Left lung (tissue), 10 donors: ENCODE measurements around the gene PRKG2. TPM values are rescaled to one million over a fixed set of nuclear protein-coding genes. Genes with fewer than 3 reads are reported as not detected.

Experiments
- ATAC-seq: fragments of 200-7000 bp; cut with Tn5 transposase; one replicate; pipeline ENCODE4 v1.9.1; 2020; ENCODE audit warnings: moderate library complexity
- DNase-seq, 4 donors: peaks; one replicate each; pipeline ENCODE4 v3.0.0-alpha.2; 2013 to 2020
- H3K27ac ChIP-seq, 2 donors: fragments of 200-600 bp; sonication (generic) in 1 of 2; one replicate each; pipeline versions ENCODE4 v1.5.0 to v1.8.0; 2020 to 2021
- H3K27me3 ChIP-seq, 2 donors: fragments of 200-600 bp; sonication (generic) in 1 of 2; one replicate each; pipeline versions ENCODE4 v1.5.0 to v1.8.0; 2020 to 2021
- H3K36me3 ChIP-seq, 2 donors: fragments of 200-600 bp; sonication (generic) in 1 of 2; one replicate each; pipeline versions ENCODE4 v1.5.0 to v1.8.0; 2020 to 2021
- H3K4me1 ChIP-seq, 2 donors: fragments of 200-600 bp; one replicate each; pipeline ENCODE4 v1.8.0; 2021
- H3K4me3 ChIP-seq, 2 donors: fragments of 200-600 bp; sonication (generic) in 1 of 2; one replicate each; pipeline versions ENCODE4 v1.5.0 to v1.8.0; 2020 to 2021; ENCODE audit warnings: mild to moderate bottlenecking in 1 of 2
- H3K9me3 ChIP-seq, 2 donors: fragments of 200-600 bp; sonication (generic) in 1 of 2; one replicate each; pipeline versions ENCODE4 v1.5.0 to v1.8.0; 2020 to 2021
- CTCF ChIP-seq, 2 donors: fragments of 200-600 bp; sonication (generic) in 1 of 2; IDR thresholded peaks; one replicate each; pipeline versions ENCODE4 v1.5.0 to v1.8.0; 2021; ENCODE audit warnings: antibody characterized with exemption in 2 of 2
- intact Hi-C, 2 donors: fragments of 100-400 bp; cut with DNase I; formaldehyde crosslinking; loops; one replicate each; pipeline versions ENCODE4 v1.11.2 to v1.14.2; 2022
- polyA plus RNA-seq, 6 donors: library from polyadenylated mRNA; unstranded; fragments of 120-200 nt; gene quantifications; one replicate each; pipeline ENCODE4 v1.2.1, GENCODE V29; 2013; ENCODE audit not compliant: insufficient read length in 6 of 6
- total RNA-seq, 2 donors: library from RNA; stranded (reverse); fragmentation: NEBNext Ultra II Directional; extraction: Animal tissue kit (Norgen Biotek cat#: 25700); gene quantifications; one replicate each; pipeline ENCODE4 v1.2.1, GENCODE V29; 2021
- donor health status: DM: no; HTN: yes; CAD: no.
- donor health status: DM: no; HTN: no; CAD: no.

The PRKG2 gene
- total and polyA plus RNA-seq, 8 donors, result 2.0 to 6.2 (median 3.4) TPM

DNA sequence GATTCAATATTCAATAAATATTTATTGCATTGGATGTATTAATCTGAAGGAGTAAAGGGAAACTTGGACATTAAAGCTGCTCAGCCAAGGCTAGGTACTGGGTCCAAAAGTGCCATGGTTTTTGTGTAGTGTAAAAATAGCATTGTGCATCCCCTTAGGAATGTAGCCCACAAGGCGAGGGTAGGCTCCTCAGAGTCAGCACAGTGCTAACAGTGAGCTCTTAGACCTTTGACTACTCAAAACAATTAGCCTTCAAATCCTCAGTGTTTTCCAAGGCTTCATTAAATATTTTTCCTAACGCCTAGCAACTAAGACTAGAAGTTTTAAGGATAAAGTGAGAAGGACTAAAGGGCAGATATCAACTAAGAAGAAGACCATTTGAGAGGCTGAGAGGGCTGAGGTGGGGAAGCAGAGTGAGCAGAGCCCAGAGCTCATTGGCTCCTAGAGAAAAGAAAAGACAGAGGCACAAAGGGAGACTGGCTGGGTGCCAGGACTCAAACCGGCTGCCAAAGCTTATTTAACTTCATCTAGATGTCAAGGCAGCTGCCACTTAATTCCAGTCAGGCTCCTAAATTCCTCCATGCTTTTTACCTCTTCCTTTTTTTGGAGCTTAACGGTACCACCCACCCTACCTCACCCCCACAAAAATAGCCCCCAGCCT lies 17.0 kb downstream of the PRKG2 start:
- Histone ChIP-seq H3K27ac (no peak overlapping the region), H3K4me3 (no peak overlapping the region), H3K4me1 (no peaks in the 10 kb centered on the region), H3K9me3 (no peaks in the 10 kb centered on the region), H3K27me3 (no peaks in the 10 kb centered on the region), H3K36me3 (no peaks in the 10 kb centered on the region)
- ATAC-seq (no peak), DNase-seq (peak in 1 of 4 donors; percentile 18)
- TF ChIP-seq CTCF (IDR thresholded peaks at IDR 0.05), result no peak
- intact Hi-C loops, result no loop called here

DNA sequence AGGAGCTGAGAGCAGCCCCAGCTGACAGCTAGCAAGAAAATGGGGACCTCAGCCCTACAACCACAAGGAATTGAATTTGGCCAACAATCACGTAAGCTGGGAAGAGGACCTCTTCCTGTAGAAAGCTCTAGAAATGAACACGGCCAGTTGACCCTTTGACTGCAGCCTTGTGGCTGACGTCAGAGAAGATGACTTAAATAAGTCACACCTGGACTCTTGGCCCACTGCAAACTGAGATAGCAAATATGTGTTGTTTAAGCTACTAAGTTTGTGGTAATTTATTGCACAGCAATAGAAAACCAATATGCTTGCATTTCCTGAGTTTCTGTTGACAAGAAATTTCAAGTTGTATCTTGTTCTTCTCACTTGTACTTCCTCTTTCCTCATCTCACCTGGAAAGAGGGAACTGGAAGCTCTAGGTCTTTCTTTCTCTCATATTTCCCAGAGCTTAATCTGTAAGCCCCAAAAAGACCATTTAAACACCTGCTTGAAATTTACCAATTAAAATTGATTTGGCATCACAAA lies 18.8 kb downstream of the PRKG2 start:
- DNase-seq, result no peak
- TF ChIP-seq CTCF (IDR thresholded peaks at IDR 0.05), result no peak
- no peak overlapping the region for H3K27ac ChIP-seq
- no peak for ATAC-seq
- intact Hi-C loops, result no loop called here
- H3K36me3 ChIP-seq, result no peaks in the 10 kb centered on the region
- H3K9me3 ChIP-seq, result no peaks in the 10 kb centered on the region
- no peaks in the 10 kb centered on the region for H3K27me3 ChIP-seq
- no peak overlapping the region for H3K4me3 ChIP-seq
- no peaks in the 10 kb centered on the region for H3K4me1 ChIP-seq

- no peaks in the 10 kb centered on the region for H3K36me3 ChIP-seq
- ATAC-seq, result no peak
- no peak for DNase-seq
- no peaks in the 10 kb centered on the region for H3K4me1 ChIP-seq
- no peak overlapping the region for H3K4me3 ChIP-seq
- intact Hi-C loops, result no loop called here
- no peak for TF ChIP-seq CTCF (IDR thresholded peaks at IDR 0.05)
- no peak overlapping the region for H3K27ac ChIP-seq
- no peaks in the 10 kb centered on the region for H3K27me3 ChIP-seq
- H3K9me3 ChIP-seq, result no peaks in the 10 kb centered on the region
Observed at GRCh38 chr4:81195475-81195874, 19.5 kb downstream of the PRKG2 start.

GRCh38 chr4:81194286-81194685 lies 20.7 kb downstream of the PRKG2 start:
- Histone ChIP-seq H3K4me3 (no peak overlapping the region), H3K27ac (no peak overlapping the region), H3K4me1 (no peaks in the 10 kb centered on the region), H3K36me3 (no peaks in the 10 kb centered on the region), H3K9me3 (no peaks in the 10 kb centered on the region), H3K27me3 (no peaks in the 10 kb centered on the region)
- TF ChIP-seq CTCF (IDR thresholded peaks at IDR 0.05), result no peak
- intact Hi-C loops, result no loop called here
- DNase-seq (no peak), ATAC-seq (no peak)

DNA sequence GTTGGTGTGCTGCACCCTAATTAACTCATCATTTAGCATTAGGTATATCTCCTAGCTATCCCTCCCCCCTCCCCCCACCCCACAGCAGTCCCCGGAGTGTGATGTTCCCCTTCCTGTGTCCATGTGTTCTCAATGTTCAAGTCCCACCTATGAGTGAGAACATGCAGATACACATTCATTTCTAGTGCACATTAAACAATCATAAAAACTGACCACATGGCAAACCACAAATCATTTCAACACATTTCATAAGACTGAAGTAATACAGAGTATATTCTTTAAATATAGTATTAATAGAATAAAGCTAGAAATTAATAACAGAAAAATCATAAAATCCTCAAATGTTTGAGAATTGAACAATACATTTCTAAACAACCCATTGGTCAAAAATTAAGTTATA lies 34.1 kb downstream of the PRKG2 start:
- Histone ChIP-seq H3K27ac (no peak overlapping the region), H3K4me1 (no peaks in the 10 kb centered on the region), H3K9me3 (peaks cover 0 to 2% of the 10 kb centered on the region in 2 donors), H3K27me3 (no peaks in the 10 kb centered on the region), H3K4me3 (no peak overlapping the region), H3K36me3 (no peaks in the 10 kb centered on the region)
- no peak for ATAC-seq
- no peak for TF ChIP-seq CTCF (IDR thresholded peaks at IDR 0.05)
- no peak for DNase-seq
- intact Hi-C loops, result no loop called here
